GM23338 (cell line): Measurements from ENCODE around the gene PATE1. TPM values are rescaled to one million over a fixed set of nuclear protein-coding genes. Genes with fewer than 3 reads are reported as not detected.

Source experiments
- polyA plus RNA-seq: library from polyadenylated mRNA; unstranded; fragments of >200 nt; fragmentation: Nextera tagmentation; extraction: Ambion mirVana; gene quantifications from 2 replicates; pipeline ENCODE4 v1.2.1, GENCODE V29; 2016
- total RNA-seq: library from RNA; depleted of rRNA; stranded (reverse); fragments of >200 nt; shearing (Covaris generic); gene quantifications from 2 replicates; pipeline ENCODE4 v1.2.3, GENCODE V29; 2014; rRNA removed

PATE1 gene
- total and polyA plus RNA-seq, 2 experiments from 2014 or later, result not detected

Other genes with a start within 250 kb of the PATE1 start
- gene EI24, start 176.8 kb upstream of the PATE1 start, total RNA-seq, result 122 and 174 TPM in 2 replicates
- gene EI24, start 176.8 kb upstream of the PATE1 start, polyA plus RNA-seq, result 132 and 135 TPM in 2 replicates
- 156 TPM in 2 replicates for gene STT3A, start 153.4 kb upstream of the PATE1 start, total RNA-seq
- 91.7 and 92.9 TPM in 2 replicates for gene STT3A, start 153.4 kb upstream of the PATE1 start, polyA plus RNA-seq
- gene CHEK1, start 121.1 kb upstream of the PATE1 start, total RNA-seq, result 96.4 and 102 TPM in 2 replicates
- 90.0 and 93.1 TPM in 2 replicates for gene CHEK1, start 121.1 kb upstream of the PATE1 start, polyA plus RNA-seq
- gene ACRV1, start 65.4 kb upstream of the PATE1 start, total RNA-seq, result not detected in 2 replicates
- 0.65 and 1.1 TPM in 2 replicates for gene ACRV1, start 65.4 kb upstream of the PATE1 start, polyA plus RNA-seq
- gene PATE2, start 32.5 kb downstream of the PATE1 start, total RNA-seq, result not detected in 2 replicates
- 0.14 and 0.16 TPM in 2 replicates for gene PATE2, start 32.5 kb downstream of the PATE1 start, polyA plus RNA-seq
- not detected in 2 replicates for gene PATE3, start 41.8 kb downstream of the PATE1 start, total RNA-seq
- gene PATE3, start 41.8 kb downstream of the PATE1 start, polyA plus RNA-seq, result not detected in 2 replicates
- gene PATE4, start 87.0 kb downstream of the PATE1 start, total RNA-seq, result not detected in 2 replicates
- not detected in 2 replicates for gene PATE4, start 87.0 kb downstream of the PATE1 start, polyA plus RNA-seq
- gene HYLS1, start 141.4 kb downstream of the PATE1 start, total RNA-seq, result 13.1 and 14.6 TPM in 2 replicates
- 20.7 and 25.7 TPM in 2 replicates for gene HYLS1, start 141.4 kb downstream of the PATE1 start, polyA plus RNA-seq
- gene PUS3, start 156.9 kb downstream of the PATE1 start, total RNA-seq, result 24.1 and 35.8 TPM in 2 replicates
- gene PUS3, start 156.9 kb downstream of the PATE1 start, polyA plus RNA-seq, result 12.0 and 15.8 TPM in 2 replicates
- gene DDX25, start 158.2 kb downstream of the PATE1 start, total RNA-seq, result 20.7 and 23.6 TPM in 2 replicates
- 20.6 and 21.2 TPM in 2 replicates for gene DDX25, start 158.2 kb downstream of the PATE1 start, polyA plus RNA-seq
- gene VSIG10L2, start 199.8 kb downstream of the PATE1 start, total RNA-seq, result not detected in 2 replicates
- gene VSIG10L2, start 199.8 kb downstream of the PATE1 start, polyA plus RNA-seq, result 0.59 and 0.63 TPM in 2 replicates